ENCODE measurements around the gene ADGRD1. TPM values are rescaled to one million over a fixed set of nuclear protein-coding genes. Genes with fewer than 3 reads are reported as not detected.

ADGRD1 gene
- total RNA-seq, 1 donor from 2014 or later: 0.98 TPM

DNA sequence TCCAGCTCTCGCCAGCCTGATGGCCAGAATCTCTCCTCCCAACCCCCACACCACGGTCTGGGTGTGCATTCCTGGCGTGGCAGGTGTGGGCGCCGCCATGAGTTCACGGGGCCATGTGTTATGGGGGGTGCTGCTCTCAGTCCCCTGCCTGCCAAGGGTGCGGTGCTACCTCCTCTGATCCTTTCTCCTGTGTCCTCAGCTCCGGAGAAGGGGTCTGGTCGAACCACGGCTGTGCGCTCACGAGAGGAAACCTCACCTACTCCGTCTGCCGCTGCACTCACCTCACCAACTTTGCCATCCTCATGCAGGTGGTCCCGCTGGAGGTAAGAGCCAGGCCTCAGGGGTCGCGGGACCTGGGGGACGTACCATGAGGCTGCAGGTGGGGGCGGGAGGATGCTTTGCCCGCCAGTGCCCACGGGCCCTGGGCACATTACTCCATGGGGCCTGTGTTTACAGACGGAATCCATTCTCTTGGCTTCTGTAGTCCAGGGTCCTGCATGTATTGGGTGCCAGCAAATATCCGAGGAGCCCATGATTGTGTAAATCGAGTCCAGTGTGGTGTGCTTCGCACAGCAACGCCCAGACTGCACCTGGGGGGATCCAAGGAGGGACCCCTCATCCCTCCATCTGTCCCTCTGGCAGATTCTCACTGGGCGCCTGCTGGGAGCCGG is 130.8 kb downstream of the ADGRD1 start:
- Mint-ChIP-seq H3K36me3 (ENCODE audit: low read depth) (no peaks in the 10 kb centered on the region), H3K9me3 (peaks cover 3% of the 10 kb centered on the region), H3K4me3 (no peak overlapping the region), H3K27me3 (ENCODE audit: low read depth) (no peaks in the 10 kb centered on the region), H3K27ac (ENCODE audit: unreplicated experiment) (no peak overlapping the region), H3K4me1 (peaks cover 17% of the 10 kb centered on the region)
- DNase-seq (ENCODE audit: low read depth, low spot score): no peak
- TF ChIP-seq, protein P1, sequence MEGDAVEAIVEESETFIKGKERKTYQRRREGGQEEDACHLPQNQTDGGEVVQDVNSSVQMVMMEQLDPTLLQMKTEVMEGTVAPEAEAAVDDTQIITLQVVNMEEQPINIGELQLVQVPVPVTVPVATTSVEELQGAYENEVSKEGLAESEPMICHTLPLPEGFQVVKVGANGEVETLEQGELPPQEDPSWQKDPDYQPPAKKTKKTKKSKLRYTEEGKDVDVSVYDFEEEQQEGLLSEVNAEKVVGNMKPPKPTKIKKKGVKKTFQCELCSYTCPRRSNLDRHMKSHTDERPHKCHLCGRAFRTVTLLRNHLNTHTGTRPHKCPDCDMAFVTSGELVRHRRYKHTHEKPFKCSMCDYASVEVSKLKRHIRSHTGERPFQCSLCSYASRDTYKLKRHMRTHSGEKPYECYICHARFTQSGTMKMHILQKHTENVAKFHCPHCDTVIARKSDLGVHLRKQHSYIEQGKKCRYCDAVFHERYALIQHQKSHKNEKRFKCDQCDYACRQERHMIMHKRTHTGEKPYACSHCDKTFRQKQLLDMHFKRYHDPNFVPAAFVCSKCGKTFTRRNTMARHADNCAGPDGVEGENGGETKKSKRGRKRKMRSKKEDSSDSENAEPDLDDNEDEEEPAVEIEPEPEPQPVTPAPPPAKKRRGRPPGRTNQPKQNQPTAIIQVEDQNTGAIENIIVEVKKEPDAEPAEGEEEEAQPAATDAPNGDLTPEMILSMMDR (conservative IDR thresholded peaks at IDR 0.05): no peak

DNA sequence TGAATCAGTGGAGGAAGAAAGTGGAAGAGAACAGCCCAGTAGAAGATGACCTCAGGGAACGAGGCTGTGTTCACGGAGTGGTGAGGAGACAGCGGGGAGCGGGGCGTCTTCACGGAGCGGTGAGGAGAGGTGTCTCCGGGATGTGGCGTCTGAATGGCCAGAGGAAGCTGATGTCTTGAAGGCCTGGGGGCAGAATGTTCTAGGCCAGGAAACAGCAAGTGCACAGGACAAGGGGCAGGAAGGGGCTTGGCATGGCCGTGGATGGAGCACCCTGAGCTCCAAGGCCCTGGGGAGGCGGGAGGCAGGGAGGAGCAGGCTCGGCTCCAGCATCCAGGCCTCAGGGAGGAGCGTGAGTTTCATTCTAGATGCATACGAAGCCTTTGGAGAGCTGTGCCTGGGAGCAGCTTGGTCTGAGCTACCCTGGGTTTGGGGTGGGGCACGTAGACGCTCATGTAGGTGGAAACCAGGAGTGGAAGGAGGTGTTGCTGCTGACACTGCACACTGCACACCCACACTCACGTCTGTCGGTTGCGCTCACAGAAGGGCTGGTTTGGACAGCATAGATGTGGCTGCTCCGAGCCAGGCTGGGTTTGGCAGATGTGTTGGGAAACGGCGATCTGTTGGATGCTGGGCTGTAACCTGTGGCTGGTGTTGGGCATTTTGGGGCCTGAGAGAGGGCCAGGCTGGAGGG is 131.6 kb downstream of the ADGRD1 start:
- no peak for DNase-seq (ENCODE audit: low read depth, low spot score)
- Mint-ChIP-seq H3K36me3 (ENCODE audit: low read depth) (no peaks in the 10 kb centered on the region), H3K27me3 (ENCODE audit: low read depth) (no peaks in the 10 kb centered on the region), H3K9me3 (peaks cover 3% of the 10 kb centered on the region), H3K4me1 (peaks cover 17% of the 10 kb centered on the region), H3K27ac (ENCODE audit: unreplicated experiment) (no peak overlapping the region), H3K4me3 (no peak overlapping the region)
- TF ChIP-seq, protein P1 (conservative IDR thresholded peaks at IDR 0.05): no peak

DNA sequence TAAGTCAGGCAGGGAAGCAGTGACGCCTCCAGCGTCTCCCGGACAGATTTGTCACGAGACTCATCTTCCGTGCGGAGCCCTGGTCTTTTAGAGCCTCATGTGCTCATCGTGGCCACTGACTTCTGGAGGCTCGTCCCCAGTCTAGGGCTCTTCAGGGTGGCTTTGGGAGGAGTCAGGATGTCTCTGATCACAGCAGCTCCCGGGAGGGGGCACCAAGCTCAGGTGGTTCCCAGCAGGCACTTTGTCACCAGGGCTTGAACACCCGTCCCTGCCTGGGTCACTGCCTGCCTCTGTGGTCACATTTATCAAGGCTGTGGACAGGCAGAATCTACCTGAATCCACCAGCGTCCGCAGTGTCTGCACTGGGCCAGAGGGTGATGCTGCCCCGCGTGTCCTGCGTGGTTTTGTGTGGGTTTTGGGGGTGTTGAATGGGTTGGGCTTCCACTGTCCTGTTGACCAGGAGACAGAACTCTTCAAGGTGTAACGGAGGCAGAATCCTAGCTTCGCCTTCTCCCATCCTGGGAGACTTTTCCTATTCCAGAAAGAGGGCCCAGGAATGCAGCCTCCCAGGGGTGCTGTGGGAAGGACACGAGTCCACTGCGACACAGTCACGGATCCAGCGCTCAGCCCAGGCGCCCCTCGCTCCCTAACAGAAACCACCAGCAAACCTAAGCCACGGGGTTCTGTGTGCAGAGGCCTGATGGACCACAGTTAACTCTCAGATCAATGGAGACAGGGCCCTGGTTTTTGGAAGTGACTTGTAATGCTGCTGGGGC is 132.3 kb downstream of the ADGRD1 start:
- peaks cover 3% of the 10 kb centered on the region for H3K9me3 Mint-ChIP-seq
- no peaks in the 10 kb centered on the region for H3K36me3 Mint-ChIP-seq (ENCODE audit: low read depth)
- no peak overlapping the region for H3K4me3 Mint-ChIP-seq
- no peaks in the 10 kb centered on the region for H3K27me3 Mint-ChIP-seq (ENCODE audit: low read depth)
- TF ChIP-seq, protein P1 (conservative IDR thresholded peaks at IDR 0.05): no peak
- no peak for DNase-seq (ENCODE audit: low read depth, low spot score)
- peaks cover 17% of the 10 kb centered on the region for H3K4me1 Mint-ChIP-seq
- H3K27ac Mint-ChIP-seq (ENCODE audit: unreplicated experiment): no peak overlapping the region

DNA sequence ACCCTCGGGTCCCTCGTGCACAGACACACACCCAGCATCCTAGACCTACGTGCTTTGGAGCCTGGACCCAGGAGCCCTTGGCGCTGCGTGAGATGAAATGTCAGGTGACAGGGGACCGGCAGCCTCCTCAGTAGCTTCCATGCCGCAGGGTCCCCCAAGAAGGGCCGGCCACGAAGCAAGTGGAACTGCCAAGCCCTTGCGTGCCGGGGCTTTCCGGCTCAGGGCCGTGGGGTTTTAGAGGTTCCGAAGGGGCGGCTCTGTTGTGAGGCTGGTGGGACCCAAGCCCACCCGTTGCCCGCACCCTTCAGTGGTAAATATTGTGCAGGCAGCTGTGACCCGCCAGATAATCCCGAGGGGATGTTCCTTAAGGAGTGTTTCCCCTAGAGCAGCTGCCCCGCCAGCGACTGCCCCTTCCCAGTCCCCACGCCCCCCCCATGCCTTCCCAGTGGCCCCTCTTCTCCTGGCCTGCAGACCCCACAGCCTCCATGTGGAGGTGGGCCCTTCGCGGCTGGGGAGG is 133.7 kb downstream of the ADGRD1 start:
- peaks cover 12% of the 10 kb centered on the region for H3K4me1 Mint-ChIP-seq
- H3K27ac Mint-ChIP-seq (ENCODE audit: unreplicated experiment): no peak overlapping the region
- H3K4me3 Mint-ChIP-seq: no peak overlapping the region
- no peaks in the 10 kb centered on the region for H3K27me3 Mint-ChIP-seq (ENCODE audit: low read depth)
- no peaks in the 10 kb centered on the region for H3K9me3 Mint-ChIP-seq
- H3K36me3 Mint-ChIP-seq (ENCODE audit: low read depth): no peaks in the 10 kb centered on the region
- TF ChIP-seq, protein P1 (conservative IDR thresholded peaks at IDR 0.05): no peak
- no peak for DNase-seq (ENCODE audit: low read depth, low spot score)

DNA sequence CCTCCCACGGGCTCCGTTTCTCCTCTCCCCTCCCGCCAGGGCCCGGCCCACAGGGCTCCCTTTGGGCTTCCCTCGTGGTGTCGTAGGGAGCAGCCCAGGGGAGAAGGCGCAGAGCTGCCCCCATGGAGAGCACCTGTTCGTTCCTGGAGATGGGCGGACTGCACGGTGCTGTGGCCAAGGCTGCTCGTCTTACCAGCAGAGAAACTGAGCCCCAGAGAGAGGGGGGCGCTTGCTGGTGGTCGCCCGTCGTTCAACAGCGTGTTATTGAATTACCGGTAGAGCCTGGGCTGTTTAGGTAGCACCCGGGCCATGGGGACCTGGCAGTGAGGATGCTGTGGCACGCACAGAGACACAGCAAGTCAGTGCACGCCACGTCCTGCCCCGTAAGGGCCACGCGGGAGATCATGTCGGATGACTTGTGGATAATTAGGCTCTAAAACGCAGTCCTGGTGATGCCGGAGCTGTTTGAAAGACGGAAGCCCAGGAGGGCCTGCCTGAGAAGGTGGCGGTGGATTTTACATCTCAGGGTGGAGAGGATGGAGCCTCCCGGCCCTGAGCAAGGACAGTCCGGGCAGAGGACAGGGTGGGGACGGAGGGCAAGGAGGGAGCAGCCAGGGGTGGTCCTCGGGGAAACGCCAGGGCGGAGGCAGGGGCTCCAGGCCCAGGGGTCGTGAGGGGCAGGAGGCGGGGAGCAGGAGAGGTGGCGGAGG is 134.4 kb downstream of the ADGRD1 start:
- H3K27me3 Mint-ChIP-seq (ENCODE audit: low read depth): no peaks in the 10 kb centered on the region
- H3K36me3 Mint-ChIP-seq (ENCODE audit: low read depth): no peaks in the 10 kb centered on the region
- DNase-seq (ENCODE audit: low read depth, low spot score): no peak
- H3K27ac Mint-ChIP-seq (ENCODE audit: unreplicated experiment): no peak overlapping the region
- no peaks in the 10 kb centered on the region for H3K9me3 Mint-ChIP-seq
- TF ChIP-seq, protein P1 (conservative IDR thresholded peaks at IDR 0.05): no peak
- no peak overlapping the region for H3K4me3 Mint-ChIP-seq
- peaks cover 6% of the 10 kb centered on the region for H3K4me1 Mint-ChIP-seq
